ENCODE measurements around the gene RHBDL1. TPM values are rescaled to one million over a fixed set of nuclear protein-coding genes. Genes with fewer than 3 reads are reported as not detected.

The RHBDL1 gene
- total and polyA plus RNA-seq, 4 donors, result 0.91 to 5.4 (median 1.6) TPM

- ATAC-seq (ENCODE audit: insufficient read depth, low FRiP score) (no peak), DNase-seq (no peak)
- TF ChIP-seq, protein P1, sequence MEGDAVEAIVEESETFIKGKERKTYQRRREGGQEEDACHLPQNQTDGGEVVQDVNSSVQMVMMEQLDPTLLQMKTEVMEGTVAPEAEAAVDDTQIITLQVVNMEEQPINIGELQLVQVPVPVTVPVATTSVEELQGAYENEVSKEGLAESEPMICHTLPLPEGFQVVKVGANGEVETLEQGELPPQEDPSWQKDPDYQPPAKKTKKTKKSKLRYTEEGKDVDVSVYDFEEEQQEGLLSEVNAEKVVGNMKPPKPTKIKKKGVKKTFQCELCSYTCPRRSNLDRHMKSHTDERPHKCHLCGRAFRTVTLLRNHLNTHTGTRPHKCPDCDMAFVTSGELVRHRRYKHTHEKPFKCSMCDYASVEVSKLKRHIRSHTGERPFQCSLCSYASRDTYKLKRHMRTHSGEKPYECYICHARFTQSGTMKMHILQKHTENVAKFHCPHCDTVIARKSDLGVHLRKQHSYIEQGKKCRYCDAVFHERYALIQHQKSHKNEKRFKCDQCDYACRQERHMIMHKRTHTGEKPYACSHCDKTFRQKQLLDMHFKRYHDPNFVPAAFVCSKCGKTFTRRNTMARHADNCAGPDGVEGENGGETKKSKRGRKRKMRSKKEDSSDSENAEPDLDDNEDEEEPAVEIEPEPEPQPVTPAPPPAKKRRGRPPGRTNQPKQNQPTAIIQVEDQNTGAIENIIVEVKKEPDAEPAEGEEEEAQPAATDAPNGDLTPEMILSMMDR (IDR thresholded peaks at IDR 0.05; ENCODE audit: control extremely low read depth, extremely low read depth), result no peak
- Histone ChIP-seq H3K4me3 (no peak overlapping the region), H3K9me3 (ENCODE audit: control insufficient read depth in 4 of 4, insufficient read depth in 3 of 4, low read length in 3 of 4) (no peaks in the 10 kb centered on the region), H3K27me3 (ENCODE audit: control insufficient read depth in 3 of 3, insufficient read depth in 3 of 3, low read length in 2 of 3) (no peaks in the 10 kb centered on the region), H3K36me3 (ENCODE audit: control insufficient read depth in 4 of 4, insufficient read depth in 4 of 4, low read length in 4 of 4) (peaks cover 0 to 35% (median 2%) of the 10 kb centered on the region in 4 donors), H3K9ac (ENCODE audit: insufficient read depth in 1 of 2, low read length in 2 of 2) (no peak overlapping the region), H3K27ac (ENCODE audit: low read depth in 1 of 2, low read length in 1 of 2) (no peak overlapping the region), H3K4me1 (ENCODE audit: control insufficient read depth in 5 of 5, insufficient read depth in 5 of 5, low read length in 5 of 5) (peaks cover 0 to 7% (median 2%) of the 10 kb centered on the region in 5 donors)
- WGBS, 2 donors, result 92 to 96% methylated on average over 22 of the region's 22 CpGs
Observed at GRCh38 chr16:657487-657886, 18.0 kb upstream of the RHBDL1 start.

DNA sequence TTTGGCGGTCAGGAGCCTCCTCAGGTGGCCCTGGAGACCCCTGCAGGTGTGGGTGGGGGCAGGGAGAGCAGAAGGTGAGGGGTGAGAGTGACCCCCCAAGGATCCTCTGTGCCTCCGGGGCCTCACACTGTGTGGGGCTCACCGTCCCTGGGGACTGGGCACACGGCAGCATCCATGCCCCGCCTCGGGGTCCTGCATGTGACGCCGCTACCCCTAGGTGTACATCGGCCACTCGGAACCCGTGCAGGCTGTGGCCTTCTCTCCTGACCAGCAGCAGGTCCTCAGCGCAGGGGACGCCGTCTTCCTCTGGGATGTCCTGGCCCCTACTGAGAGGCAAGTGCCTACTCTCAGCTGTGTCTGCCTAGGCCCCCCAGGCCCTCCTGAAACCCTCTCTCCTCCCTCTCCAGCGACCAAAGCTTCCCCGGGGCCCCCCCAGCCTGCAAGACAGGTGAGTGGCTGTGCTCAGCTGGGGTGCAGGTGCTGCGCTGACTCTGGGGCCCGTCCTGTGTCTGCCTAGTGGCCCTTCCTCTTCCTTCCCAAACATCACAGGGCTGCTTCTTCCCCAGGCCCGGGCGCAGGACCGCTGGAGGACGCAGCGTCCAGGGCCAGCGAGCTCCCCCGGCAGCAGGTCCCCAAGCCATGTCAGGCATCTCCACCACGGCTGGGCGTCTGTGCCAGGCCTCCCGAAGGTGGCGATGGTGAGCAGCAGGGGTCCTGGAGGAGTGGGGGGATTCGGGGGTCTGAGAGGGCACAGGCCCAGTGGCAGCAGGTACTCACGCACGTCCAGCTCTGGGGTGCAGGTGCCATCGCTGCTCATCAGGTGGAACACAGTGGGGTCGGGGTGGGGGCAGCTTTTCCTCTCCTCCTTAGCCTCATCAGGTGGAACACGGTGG is 16.5 kb upstream of the RHBDL1 start:
- no peaks in the 10 kb centered on the region for H3K27me3 ChIP-seq (ENCODE audit: control insufficient read depth in 3 of 3, insufficient read depth in 3 of 3, low read length in 2 of 3)
- TF ChIP-seq, protein P1 (IDR thresholded peaks at IDR 0.05; ENCODE audit: control extremely low read depth, extremely low read depth), result no peak
- no peak for DNase-seq
- 93 to 94% methylated on average over 33 to 35 of the region's 35 CpGs for WGBS, 2 donors
- peaks cover 0 to 7% (median 0%) of the 10 kb centered on the region in 5 donors for H3K4me1 ChIP-seq (ENCODE audit: control insufficient read depth in 5 of 5, insufficient read depth in 5 of 5, low read length in 5 of 5)
- ATAC-seq (ENCODE audit: insufficient read depth, low FRiP score), result no peak
- no peak overlapping the region for H3K27ac ChIP-seq (ENCODE audit: low read depth in 1 of 2, low read length in 1 of 2)
- H3K9me3 ChIP-seq (ENCODE audit: control insufficient read depth in 4 of 4, insufficient read depth in 3 of 4, low read length in 3 of 4), result no peaks in the 10 kb centered on the region
- H3K9ac ChIP-seq (ENCODE audit: insufficient read depth in 1 of 2, low read length in 2 of 2), result no peak overlapping the region
- H3K4me3 ChIP-seq, result no peak overlapping the region
- peaks cover 0 to 34% (median 2%) of the 10 kb centered on the region in 4 donors for H3K36me3 ChIP-seq (ENCODE audit: control insufficient read depth in 4 of 4, insufficient read depth in 4 of 4, low read length in 4 of 4)

GRCh38 chr16:659618-660017 is 15.9 kb upstream of the RHBDL1 start:
- Histone ChIP-seq H3K9me3 (ENCODE audit: control insufficient read depth in 4 of 4, insufficient read depth in 3 of 4, low read length in 3 of 4) (no peaks in the 10 kb centered on the region), H3K4me3 (no peak overlapping the region), H3K4me1 (ENCODE audit: control insufficient read depth in 5 of 5, insufficient read depth in 5 of 5, low read length in 5 of 5) (peaks cover 0 to 7% (median 0%) of the 10 kb centered on the region in 5 donors), H3K27me3 (ENCODE audit: control insufficient read depth in 3 of 3, insufficient read depth in 3 of 3, low read length in 2 of 3) (no peaks in the 10 kb centered on the region), H3K36me3 (ENCODE audit: control insufficient read depth in 4 of 4, insufficient read depth in 4 of 4, low read length in 4 of 4) (peaks cover 0 to 33% (median 2%) of the 10 kb centered on the region in 4 donors), H3K27ac (ENCODE audit: low read depth in 1 of 2, low read length in 1 of 2) (no peak overlapping the region), H3K9ac (ENCODE audit: insufficient read depth in 1 of 2, low read length in 2 of 2) (no peak overlapping the region)
- DNase-seq (no peak), ATAC-seq (ENCODE audit: insufficient read depth, low FRiP score) (no peak)
- TF ChIP-seq, protein P1 (IDR thresholded peaks at IDR 0.05; ENCODE audit: control extremely low read depth, extremely low read depth), result no peak
- WGBS, 2 donors, result 92 to 94% methylated on average over 20 of the region's 20 CpGs

All from lung (tissue), 12 donors.